ENCODE results near the gene PDE6B.

PDE6B gene

GRCh38 chr4:654871-655463, 29.6 kb downstream of the PDE6B start:
- DNase-seq (ENCODE audit: extremely low spot score, insufficient read length, low read depth): no peak
- FAIRE-seq: no peak

GRCh38 chr4:655464-656151, 30.2 kb downstream of the PDE6B start:
- no peak for DNase-seq (ENCODE audit: extremely low spot score, insufficient read length, low read depth)
- FAIRE-seq: no peak

- DNase-seq (ENCODE audit: extremely low spot score, insufficient read length, low read depth) (no peak), FAIRE-seq (no peak)
These were observed 31.3 kb downstream of the PDE6B start for GRCh38 chr4:656436-657337.

GRCh38 chr4:657338-657833, 32.0 kb downstream of the PDE6B start:
- FAIRE-seq: no peak
- no peak for DNase-seq (ENCODE audit: extremely low spot score, insufficient read length, low read depth)

GRCh38 chr4:657834-658667, 32.7 kb downstream of the PDE6B start:
- FAIRE-seq (no peak), DNase-seq (ENCODE audit: extremely low spot score, insufficient read length, low read depth) (no peak)

- DNase-seq (ENCODE audit: extremely low spot score, insufficient read length, low read depth): no peak
- no peak for FAIRE-seq
These were observed 33.6 kb downstream of the PDE6B start for GRCh38 chr4:658681-659667.

GRCh38 chr4:659851-660250, 34.5 kb downstream of the PDE6B start:
- no peak for FAIRE-seq
- no peak for DNase-seq (ENCODE audit: extremely low spot score, insufficient read length, low read depth)

- DNase-seq (ENCODE audit: extremely low spot score, insufficient read length, low read depth) (no peak), FAIRE-seq (no peak)
These were observed 35.0 kb downstream of the PDE6B start for GRCh38 chr4:660401-660800.

- no peak for DNase-seq (ENCODE audit: extremely low spot score, insufficient read length, low read depth)
- no peak for FAIRE-seq
These were observed 35.9 kb downstream of the PDE6B start for GRCh38 chr4:661231-661630.

- no peak for FAIRE-seq
- DNase-seq (ENCODE audit: extremely low spot score, insufficient read length, low read depth): no peak
These were observed 36.7 kb downstream of the PDE6B start for GRCh38 chr4:661881-662761.

- FAIRE-seq: no peak
- no peak for DNase-seq (ENCODE audit: extremely low spot score, insufficient read length, low read depth)
These were observed 37.7 kb downstream of the PDE6B start for GRCh38 chr4:663046-663437.

- peak; percentile 51 for DNase-seq (ENCODE audit: extremely low spot score, insufficient read length, low read depth)
These were observed 38.4 kb downstream of the PDE6B start for GRCh38 chr4:663438-664428.

GRCh38 chr4:664713-665231, 39.4 kb downstream of the PDE6B start:
- FAIRE-seq (no peak), DNase-seq (ENCODE audit: extremely low spot score, insufficient read length, low read depth) (no peak)

More at GRCh38 chr4:663438-664428, 38.4 kb downstream of the PDE6B start:
- peak; percentile 56 for FAIRE-seq

GRCh38 chr4:665381-665750, 40.0 kb downstream of the PDE6B start:
- no peak for FAIRE-seq
- no peak for DNase-seq (ENCODE audit: extremely low spot score, insufficient read length, low read depth)

GRCh38 chr4:665751-666435, 40.5 kb downstream of the PDE6B start:
- FAIRE-seq (no peak), DNase-seq (ENCODE audit: extremely low spot score, insufficient read length, low read depth) (no peak)

- DNase-seq (ENCODE audit: extremely low spot score, insufficient read length, low read depth): no peak
- no peak for FAIRE-seq
These were observed 41.0 kb downstream of the PDE6B start for GRCh38 chr4:666436-666810.
